GM23248 (cell line): ENCODE measurements around the gene RSAD1.

Experiments used
- EZH2 ChIP-seq: fragments of 200-600 bp; sonication (generic); IDR thresholded peaks from 2 replicates; pipeline ENCODE4 v1.6.1; 2018; ENCODE audit warnings: antibody characterized with exemption, mild to moderate bottlenecking; ENCODE audit not compliant: insufficient read depth, poor library complexity, severe bottlenecking
- EZH2phosphoT487 ChIP-seq: fragments of 200-600 bp; sonication (generic); IDR thresholded peaks from 2 replicates; pipeline ENCODE4 v1.6.1; 2018; ENCODE audit warnings: antibody characterized with exemption, moderate library complexity, mild to moderate bottlenecking, low read depth; ENCODE audit not compliant: insufficient read depth

- TF ChIP-seq EZH2 (no peak), EZH2phosphoT487 (no peak)
Observed at GRCh38 chr17:50505591-50506130, 27.0 kb downstream of the RSAD1 start.
